ENCODE data around the gene POC1A. TPM values are rescaled to one million over a fixed set of nuclear protein-coding genes. Genes with fewer than 3 reads are reported as not detected.

The POC1A gene
- polyA plus RNA-seq, 1 donor = 5.9 TPM

- DNase-seq = no peak
- no peaks in the 10 kb centered on the region for H3K27me3 ChIP-seq (ENCODE audit: control insufficient read depth, insufficient read depth, low read length)
- peaks cover 8% of the 10 kb centered on the region for H3K4me1 ChIP-seq (ENCODE audit: control insufficient read depth, insufficient read depth, low read length)
- H3K27ac ChIP-seq (ENCODE audit: low read length) = no peak overlapping the region
- H3K36me3 ChIP-seq (ENCODE audit: control insufficient read depth, insufficient read depth, low read length) = no peaks in the 10 kb centered on the region
- H3K9me3 ChIP-seq (ENCODE audit: control insufficient read depth, low read depth, low read length) = no peaks in the 10 kb centered on the region
- WGBS (ENCODE audit: insufficient coverage, low lambda C conversion rate) = 100% methylated on average over 1 of the region's 7 CpGs
- H3K4me3 ChIP-seq (ENCODE audit: low read length) = no peak overlapping the region
Observed at GRCh38 chr3:52122491-52122890, 31.7 kb downstream of the POC1A start.

GRCh38 chr3:52121813-52122212 lies 32.4 kb downstream of the POC1A start:
- H3K27ac ChIP-seq (ENCODE audit: low read length) = no peak overlapping the region
- H3K4me3 ChIP-seq (ENCODE audit: low read length) = no peak overlapping the region
- no peaks in the 10 kb centered on the region for H3K9me3 ChIP-seq (ENCODE audit: control insufficient read depth, low read depth, low read length)
- H3K4me1 ChIP-seq (ENCODE audit: control insufficient read depth, insufficient read depth, low read length) = peaks cover 8% of the 10 kb centered on the region
- no peak for DNase-seq
- 100% methylated on average over 1 of the region's 6 CpGs for WGBS (ENCODE audit: insufficient coverage, low lambda C conversion rate)
- H3K27me3 ChIP-seq (ENCODE audit: control insufficient read depth, insufficient read depth, low read length) = no peaks in the 10 kb centered on the region
- no peaks in the 10 kb centered on the region for H3K36me3 ChIP-seq (ENCODE audit: control insufficient read depth, insufficient read depth, low read length)

GRCh38 chr3:52121464-52121805 lies 32.8 kb downstream of the POC1A start:
- no peak for DNase-seq
- Histone ChIP-seq H3K9me3 (ENCODE audit: control insufficient read depth, low read depth, low read length) (no peaks in the 10 kb centered on the region), H3K27ac (ENCODE audit: low read length) (no peak overlapping the region), H3K36me3 (ENCODE audit: control insufficient read depth, insufficient read depth, low read length) (no peaks in the 10 kb centered on the region), H3K27me3 (ENCODE audit: control insufficient read depth, insufficient read depth, low read length) (no peaks in the 10 kb centered on the region), H3K4me3 (ENCODE audit: low read length) (no peak overlapping the region), H3K4me1 (ENCODE audit: control insufficient read depth, insufficient read depth, low read length) (peaks cover 8% of the 10 kb centered on the region)
- 80% methylated on average over 2 of the region's 7 CpGs for WGBS (ENCODE audit: insufficient coverage, low lambda C conversion rate)

GRCh38 chr3:52120556-52121463 lies 33.4 kb downstream of the POC1A start:
- H3K27me3 ChIP-seq (ENCODE audit: control insufficient read depth, insufficient read depth, low read length) = no peaks in the 10 kb centered on the region
- peak in 1 of 2 donors; percentile 39 for DNase-seq
- H3K36me3 ChIP-seq (ENCODE audit: control insufficient read depth, insufficient read depth, low read length) = no peaks in the 10 kb centered on the region
- H3K4me1 ChIP-seq (ENCODE audit: control insufficient read depth, insufficient read depth, low read length) = peaks cover 8% of the 10 kb centered on the region
- no peak overlapping the region for H3K27ac ChIP-seq (ENCODE audit: low read length)
- no peaks in the 10 kb centered on the region for H3K9me3 ChIP-seq (ENCODE audit: control insufficient read depth, low read depth, low read length)
- WGBS (ENCODE audit: insufficient coverage, low lambda C conversion rate) = no CpG with 5 or more reads among the region's 3 CpGs
- H3K4me3 ChIP-seq (ENCODE audit: low read length) = no peak overlapping the region

- Histone ChIP-seq H3K27me3 (ENCODE audit: control insufficient read depth, insufficient read depth, low read length) (no peaks in the 10 kb centered on the region), H3K36me3 (ENCODE audit: control insufficient read depth, insufficient read depth, low read length) (peaks cover under 1% of the 10 kb centered on the region), H3K4me1 (ENCODE audit: control insufficient read depth, insufficient read depth, low read length) (peaks cover 8% of the 10 kb centered on the region), H3K4me3 (ENCODE audit: low read length) (no peak overlapping the region), H3K9me3 (ENCODE audit: control insufficient read depth, low read depth, low read length) (no peaks in the 10 kb centered on the region), H3K27ac (ENCODE audit: low read length) (no peak overlapping the region)
- WGBS (ENCODE audit: insufficient coverage, low lambda C conversion rate) = 100% methylated on average over 1 of the region's 6 CpGs
- DNase-seq = no peak
Observed at GRCh38 chr3:52119826-52120225, 34.4 kb downstream of the POC1A start.

GRCh38 chr3:52119099-52119498 lies 35.1 kb downstream of the POC1A start:
- no peaks in the 10 kb centered on the region for H3K9me3 ChIP-seq (ENCODE audit: control insufficient read depth, low read depth, low read length)
- no peak overlapping the region for H3K4me3 ChIP-seq (ENCODE audit: low read length)
- WGBS (ENCODE audit: insufficient coverage, low lambda C conversion rate) = no CpG with 5 or more reads among the region's 5 CpGs
- H3K36me3 ChIP-seq (ENCODE audit: control insufficient read depth, insufficient read depth, low read length) = peaks cover 2% of the 10 kb centered on the region
- H3K27me3 ChIP-seq (ENCODE audit: control insufficient read depth, insufficient read depth, low read length) = no peaks in the 10 kb centered on the region
- H3K27ac ChIP-seq (ENCODE audit: low read length) = no peak overlapping the region
- peaks cover 8% of the 10 kb centered on the region for H3K4me1 ChIP-seq (ENCODE audit: control insufficient read depth, insufficient read depth, low read length)
- no peak for DNase-seq

GRCh38 chr3:52118156-52118875 lies 35.9 kb downstream of the POC1A start:
- peaks cover 8% of the 10 kb centered on the region for H3K4me1 ChIP-seq (ENCODE audit: control insufficient read depth, insufficient read depth, low read length)
- DNase-seq = no peak
- no peak overlapping the region for H3K27ac ChIP-seq (ENCODE audit: low read length)
- H3K27me3 ChIP-seq (ENCODE audit: control insufficient read depth, insufficient read depth, low read length) = no peaks in the 10 kb centered on the region
- H3K36me3 ChIP-seq (ENCODE audit: control insufficient read depth, insufficient read depth, low read length) = peaks cover 2% of the 10 kb centered on the region
- no peaks in the 10 kb centered on the region for H3K9me3 ChIP-seq (ENCODE audit: control insufficient read depth, low read depth, low read length)
- no CpG with 5 or more reads among the region's 5 CpGs for WGBS (ENCODE audit: insufficient coverage, low lambda C conversion rate)
- no peak overlapping the region for H3K4me3 ChIP-seq (ENCODE audit: low read length)

GRCh38 chr3:52117537-52117936 lies 36.7 kb downstream of the POC1A start:
- Histone ChIP-seq H3K4me1 (ENCODE audit: control insufficient read depth, insufficient read depth, low read length) (peaks cover 8% of the 10 kb centered on the region), H3K4me3 (ENCODE audit: low read length) (no peak overlapping the region), H3K27ac (ENCODE audit: low read length) (no peak overlapping the region), H3K9me3 (ENCODE audit: control insufficient read depth, low read depth, low read length) (no peaks in the 10 kb centered on the region), H3K27me3 (ENCODE audit: control insufficient read depth, insufficient read depth, low read length) (no peaks in the 10 kb centered on the region), H3K36me3 (ENCODE audit: control insufficient read depth, insufficient read depth, low read length) (peaks cover 2% of the 10 kb centered on the region)
- DNase-seq = no peak
- WGBS (ENCODE audit: insufficient coverage, low lambda C conversion rate) = no CpG with 5 or more reads among the region's 4 CpGs

GRCh38 chr3:52112056-52112455 lies 42.2 kb downstream of the POC1A start:
- no CpG with 5 or more reads among the region's 6 CpGs for WGBS (ENCODE audit: insufficient coverage, low lambda C conversion rate)

GRCh38 chr3:52110502-52110901 lies 43.7 kb downstream of the POC1A start:
- 100% methylated on average over 1 of the region's 2 CpGs for WGBS (ENCODE audit: insufficient coverage, low lambda C conversion rate)

More at GRCh38 chr3:52112056-52112455, 42.2 kb downstream of the POC1A start:
- no peak overlapping the region for H3K27ac ChIP-seq (ENCODE audit: low read length)
- peaks cover 2% of the 10 kb centered on the region for H3K36me3 ChIP-seq (ENCODE audit: control insufficient read depth, insufficient read depth, low read length)
- no peaks in the 10 kb centered on the region for H3K27me3 ChIP-seq (ENCODE audit: control insufficient read depth, insufficient read depth, low read length)
- no peak for DNase-seq
- no peak overlapping the region for H3K4me3 ChIP-seq (ENCODE audit: low read length)
- peaks cover 9% of the 10 kb centered on the region for H3K4me1 ChIP-seq (ENCODE audit: control insufficient read depth, insufficient read depth, low read length)
- no peaks in the 10 kb centered on the region for H3K9me3 ChIP-seq (ENCODE audit: control insufficient read depth, low read depth, low read length)

More at GRCh38 chr3:52110502-52110901, 43.7 kb downstream of the POC1A start:
- Histone ChIP-seq H3K27ac (ENCODE audit: low read length) (no peak overlapping the region), H3K36me3 (ENCODE audit: control insufficient read depth, insufficient read depth, low read length) (peaks cover 2% of the 10 kb centered on the region), H3K9me3 (ENCODE audit: control insufficient read depth, low read depth, low read length) (no peaks in the 10 kb centered on the region), H3K4me3 (ENCODE audit: low read length) (no peak overlapping the region), H3K27me3 (ENCODE audit: control insufficient read depth, insufficient read depth, low read length) (no peaks in the 10 kb centered on the region), H3K4me1 (ENCODE audit: control insufficient read depth, insufficient read depth, low read length) (peaks cover 9% of the 10 kb centered on the region)
- no peak for DNase-seq

Data from large intestine (tissue), 3 donors.